Daoy (cell line): ENCODE measurements around the gene GCDH. TPM values are rescaled to one million over a fixed set of nuclear protein-coding genes. Genes with fewer than 3 reads are reported as not detected.

Experiments used
- DNase-seq: peaks from one replicate; pipeline ENCODE4 v3.0.0-alpha.2; 2015; ENCODE audit warnings: low read depth
- total RNA-seq: library from RNA; depleted of rRNA; stranded (reverse); fragments of >200 nt; shearing (Covaris generic); gene quantifications from 2 replicates; pipeline ENCODE4 v1.2.3, GENCODE V29; 2014; rRNA removed

The GCDH gene
- total RNA-seq, 1 experiment from 2014 or later = 47.0 TPM

GRCh38 chr19:12940897-12941296, 49.9 kb downstream of the GCDH start:
- DNase-seq = no peak

GRCh38 chr19:12943437-12944044, 52.6 kb downstream of the GCDH start:
- no peak for DNase-seq

- no peak for DNase-seq
Measured at GRCh38 chr19:12944104-12944674, 53.2 kb downstream of the GCDH start.

GRCh38 chr19:12945479-12946091, 54.6 kb downstream of the GCDH start, which contains the start of gene RAD23A:
TSS of gene RAD23A (plus strand) at chr19:12945862. CDS start at chr19:12945949, 87 bp downstream.
- DNase-seq = peak; percentile 99

GRCh38 chr19:12946092-12946721, 55.2 kb downstream of the GCDH start:
- DNase-seq = peak; percentile 85

- no peak for DNase-seq
Measured at GRCh38 chr19:12946731-12947496, 56.0 kb downstream of the GCDH start.

GRCh38 chr19:12947702-12948611, 57.0 kb downstream of the GCDH start:
- no peak for DNase-seq

- no peak for DNase-seq
Measured at GRCh38 chr19:12948612-12949362, 57.8 kb downstream of the GCDH start.

Other genes starting within 250 kb of the GCDH start
- gene MAN2B1, start 224.4 kb upstream of the GCDH start, total RNA-seq = 18.0 and 20.7 TPM in 2 replicates
- 9.0 and 10.6 TPM in 2 replicates for gene WDR83, start 224.4 kb upstream of the GCDH start, total RNA-seq
- gene DHPS, start 209.3 kb upstream of the GCDH start, total RNA-seq = 105 and 132 TPM in 2 replicates
- not detected in 2 replicates for gene GNG14, start 203.2 kb upstream of the GCDH start, total RNA-seq
- gene FBXW9, start 194.5 kb upstream of the GCDH start, total RNA-seq = 14.2 and 14.6 TPM in 2 replicates
- gene TNPO2, start 167.2 kb upstream of the GCDH start, total RNA-seq = 18.2 and 24.0 TPM in 2 replicates
- 274 and 313 TPM in 2 replicates for gene TRIR, start 156.5 kb upstream of the GCDH start, total RNA-seq
- gene GET3, start 153.7 kb upstream of the GCDH start, total RNA-seq = 78.9 and 111 TPM in 2 replicates
- gene BEST2, start 139.4 kb upstream of the GCDH start, total RNA-seq = not detected in 2 replicates
- gene HOOK2, start 115.6 kb upstream of the GCDH start, total RNA-seq = 5.1 and 11.0 TPM in 2 replicates
- gene JUNB, start 99.7 kb upstream of the GCDH start, total RNA-seq = 61.6 and 66.6 TPM in 2 replicates
- 81.7 and 99.3 TPM in 2 replicates for gene PRDX2, start 89.4 kb upstream of the GCDH start, total RNA-seq
- not detected in 2 replicates for gene THSD8, start 89.1 kb upstream of the GCDH start, total RNA-seq
- 75.8 and 76.9 TPM in 2 replicates for gene RNASEH2A, start 84.6 kb upstream of the GCDH start, total RNA-seq
- gene RTBDN, start 56.6 kb upstream of the GCDH start, total RNA-seq = not detected in 2 replicates
- gene MAST1, start 52.6 kb upstream of the GCDH start, total RNA-seq = 0.11 and 0.57 TPM in 2 replicates
- gene DNASE2, start 9.7 kb upstream of the GCDH start, total RNA-seq = 13.7 and 19.3 TPM in 2 replicates
- gene KLF1, start 4.0 kb upstream of the GCDH start, total RNA-seq = not detected in 2 replicates
- gene SYCE2, start 28.1 kb downstream of the GCDH start, total RNA-seq = 0.63 TPM in 1 of 2 replicates, not detected in the other
- gene FARSA, start 42.6 kb downstream of the GCDH start, total RNA-seq = 105 and 122 TPM in 2 replicates
- 961 and 1,048 TPM in 2 replicates for gene CALR, start 47.4 kb downstream of the GCDH start, total RNA-seq
- gene RAD23A, start 54.7 kb downstream of the GCDH start, total RNA-seq = 125 and 151 TPM in 2 replicates
- gene GADD45GIP1, start 66.1 kb downstream of the GCDH start, total RNA-seq = 75.8 and 80.8 TPM in 2 replicates
- gene DAND5, start 78.4 kb downstream of the GCDH start, total RNA-seq = not detected in 2 replicates
- 8.3 and 9.9 TPM in 2 replicates for gene NFIX, start 104.3 kb downstream of the GCDH start, total RNA-seq
- 0.24 and 0.34 TPM in 2 replicates for gene LYL1, start 211.7 kb downstream of the GCDH start, total RNA-seq
- gene TRMT1, start 225.6 kb downstream of the GCDH start, total RNA-seq = 61.6 and 67.5 TPM in 2 replicates
- 50.6 and 51.2 TPM in 2 replicates for gene NACC1, start 227.1 kb downstream of the GCDH start, total RNA-seq